Measurements from ENCODE around the gene NDUFAF3.

NDUFAF3 gene

GRCh38 chr3:48991851-48992545 is 29.9 kb upstream of the NDUFAF3 start:
- Mint-ChIP-seq H3K4me1 (ENCODE audit: low read depth) (peaks cover 37% of the 10 kb centered on the region), H3K27ac (no peak overlapping the region), H3K9me3 (no peaks in the 10 kb centered on the region), H3K36me3 (ENCODE audit: low read depth) (peaks cover 10% of the 10 kb centered on the region), H3K4me3 (peak overlapping the region; percentile 92), H3K27me3 (ENCODE audit: low read depth) (no peaks in the 10 kb centered on the region)

DNA sequence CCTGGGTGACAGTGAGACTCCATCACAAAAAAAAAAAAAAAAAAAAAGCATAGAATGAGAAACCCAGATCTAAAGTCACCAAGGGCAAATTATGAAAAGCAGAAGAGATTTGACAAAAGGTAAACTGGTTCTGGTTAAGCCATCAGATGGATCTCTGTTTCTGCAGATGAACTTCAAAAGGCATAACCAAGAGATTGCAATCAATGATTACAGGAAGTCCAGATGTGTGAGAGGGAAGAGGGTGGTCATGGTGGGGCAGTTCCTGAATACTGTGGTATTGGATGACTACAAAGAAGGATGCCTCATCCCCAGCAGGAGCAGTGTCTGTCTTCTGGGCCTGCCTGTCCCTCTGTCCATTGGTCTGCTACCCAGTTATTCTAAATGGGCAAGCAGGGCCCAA is 28.1 kb upstream of the NDUFAF3 start:
- H3K4me3 Mint-ChIP-seq, result no peak overlapping the region
- H3K9me3 Mint-ChIP-seq, result no peaks in the 10 kb centered on the region
- peaks cover 8% of the 10 kb centered on the region for H3K36me3 Mint-ChIP-seq (ENCODE audit: low read depth)
- H3K4me1 Mint-ChIP-seq (ENCODE audit: low read depth), result peaks cover 32% of the 10 kb centered on the region
- H3K27me3 Mint-ChIP-seq (ENCODE audit: low read depth), result no peaks in the 10 kb centered on the region
- H3K27ac Mint-ChIP-seq, result no peak overlapping the region

- Mint-ChIP-seq H3K4me1 (ENCODE audit: low read depth) (peaks cover 17% of the 10 kb centered on the region), H3K27me3 (ENCODE audit: low read depth) (no peaks in the 10 kb centered on the region), H3K27ac (no peak overlapping the region), H3K36me3 (ENCODE audit: low read depth) (peaks cover 6% of the 10 kb centered on the region), H3K9me3 (no peaks in the 10 kb centered on the region), H3K4me3 (no peak overlapping the region)
These were observed 25.3 kb upstream of the NDUFAF3 start for GRCh38 chr3:48996640-48997039.

GRCh38 chr3:48997102-48997635 is 24.8 kb upstream of the NDUFAF3 start:
- Mint-ChIP-seq H3K27me3 (ENCODE audit: low read depth) (no peaks in the 10 kb centered on the region), H3K9me3 (no peaks in the 10 kb centered on the region), H3K4me3 (no peak overlapping the region), H3K27ac (no peak overlapping the region), H3K4me1 (ENCODE audit: low read depth) (peaks cover 12% of the 10 kb centered on the region), H3K36me3 (ENCODE audit: low read depth) (peaks cover 2% of the 10 kb centered on the region)

GRCh38 chr3:48997714-48998637 is 23.9 kb upstream of the NDUFAF3 start:
- H3K4me1 Mint-ChIP-seq (ENCODE audit: low read depth), result peaks cover 12% of the 10 kb centered on the region
- no peaks in the 10 kb centered on the region for H3K9me3 Mint-ChIP-seq
- no peaks in the 10 kb centered on the region for H3K27me3 Mint-ChIP-seq (ENCODE audit: low read depth)
- no peak overlapping the region for H3K27ac Mint-ChIP-seq
- peaks cover 2% of the 10 kb centered on the region for H3K36me3 Mint-ChIP-seq (ENCODE audit: low read depth)
- no peak overlapping the region for H3K4me3 Mint-ChIP-seq

DNA sequence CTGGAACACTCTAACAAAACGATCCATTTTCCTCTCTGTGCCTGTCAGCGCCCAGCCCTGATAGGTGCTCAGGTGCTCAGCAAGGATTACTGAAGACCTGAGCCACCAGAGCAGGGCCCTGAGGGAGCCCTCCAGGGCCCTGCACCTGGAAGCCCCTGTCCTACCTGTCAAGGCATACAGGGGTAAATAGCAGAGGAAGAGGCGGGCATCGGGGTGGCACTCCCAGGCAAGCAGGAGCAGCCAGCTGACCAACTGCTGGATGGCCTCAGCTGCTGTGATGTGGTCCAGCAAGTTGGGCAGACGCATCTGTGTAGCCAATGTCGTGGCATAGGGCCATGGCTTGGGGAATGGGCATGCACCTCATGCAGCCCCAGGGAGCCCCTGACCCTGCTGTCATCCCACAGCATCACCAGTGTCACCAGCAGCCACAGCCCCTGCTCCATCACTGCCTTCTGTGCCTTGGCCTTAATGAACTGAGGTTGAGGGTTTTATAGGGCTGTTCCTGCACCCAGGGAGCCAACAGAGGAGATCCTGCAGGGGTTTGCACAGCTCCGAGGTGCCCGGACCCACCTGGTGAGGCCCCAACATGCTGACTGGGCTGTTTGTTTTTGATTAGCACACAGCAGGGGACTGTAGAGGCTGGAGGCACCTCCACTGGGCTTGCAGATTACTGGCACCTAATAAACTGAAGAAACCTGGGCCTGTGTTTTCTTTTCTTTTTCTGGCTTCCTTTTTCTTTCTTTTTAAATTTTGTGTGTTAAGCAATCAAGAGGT is 22.6 kb upstream of the NDUFAF3 start:
- Mint-ChIP-seq H3K36me3 (ENCODE audit: low read depth) (no peaks in the 10 kb centered on the region), H3K27ac (no peak overlapping the region), H3K4me3 (no peak overlapping the region), H3K9me3 (no peaks in the 10 kb centered on the region), H3K27me3 (ENCODE audit: low read depth) (no peaks in the 10 kb centered on the region), H3K4me1 (ENCODE audit: low read depth) (peaks cover 5% of the 10 kb centered on the region)

- Mint-ChIP-seq H3K36me3 (ENCODE audit: low read depth) (no peaks in the 10 kb centered on the region), H3K4me1 (ENCODE audit: low read depth) (peaks cover 2% of the 10 kb centered on the region), H3K27me3 (ENCODE audit: low read depth) (no peaks in the 10 kb centered on the region), H3K27ac (no peak overlapping the region), H3K4me3 (no peak overlapping the region), H3K9me3 (no peaks in the 10 kb centered on the region)
These were observed 20.8 kb upstream of the NDUFAF3 start for GRCh38 chr3:49001155-49001554.

DNA sequence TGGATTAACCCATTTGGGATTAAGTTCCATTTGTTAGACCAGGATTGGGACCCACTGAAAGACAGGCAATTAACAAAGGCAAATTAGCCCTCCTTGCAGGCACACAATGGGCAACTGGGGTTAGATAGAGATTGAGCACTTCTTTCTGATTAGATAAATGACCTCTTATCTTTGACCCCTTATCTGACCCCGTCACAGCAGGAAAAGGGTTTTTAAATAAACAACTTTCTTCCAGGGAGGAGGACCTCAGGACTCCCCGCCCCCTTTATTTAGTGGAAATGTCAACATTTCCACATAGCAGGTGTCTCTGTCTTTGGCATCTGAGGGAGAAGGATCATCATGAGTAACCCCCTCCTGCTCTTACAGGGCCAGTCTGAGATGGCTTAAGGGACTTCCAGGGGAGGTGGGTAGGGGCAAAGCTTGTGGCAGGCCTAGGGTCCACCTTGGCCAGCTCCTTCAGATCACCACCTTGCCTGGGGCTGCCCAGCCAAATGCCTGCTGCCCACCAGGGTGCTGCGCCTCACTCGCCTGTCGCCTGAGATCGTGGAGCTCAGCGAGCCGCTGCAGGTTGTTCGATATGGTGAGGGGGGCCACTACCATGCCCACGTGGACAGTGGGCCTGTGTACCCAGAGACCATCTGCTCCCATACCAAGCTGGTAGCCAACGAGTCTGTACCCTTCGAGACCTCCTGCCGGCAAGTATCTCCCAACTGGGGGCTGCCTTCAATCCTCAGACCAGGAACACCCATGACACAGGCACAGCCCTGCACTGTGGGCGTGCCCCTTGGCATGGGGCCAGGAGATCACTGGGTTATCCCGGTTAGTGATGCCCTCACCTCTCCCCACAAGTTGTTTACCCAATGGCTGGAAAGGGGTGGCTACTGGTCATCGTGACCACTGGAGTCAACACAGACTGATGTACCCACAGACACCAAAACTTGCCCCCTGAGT is 17.3 kb upstream of the NDUFAF3 start:
- H3K9me3 Mint-ChIP-seq, result no peaks in the 10 kb centered on the region
- no peak overlapping the region for H3K27ac Mint-ChIP-seq
- H3K36me3 Mint-ChIP-seq (ENCODE audit: low read depth), result peaks cover 6% of the 10 kb centered on the region
- no peaks in the 10 kb centered on the region for H3K27me3 Mint-ChIP-seq (ENCODE audit: low read depth)
- peaks cover 21% of the 10 kb centered on the region for H3K4me1 Mint-ChIP-seq (ENCODE audit: low read depth)
- H3K4me3 Mint-ChIP-seq, result no peak overlapping the region

- H3K4me3 Mint-ChIP-seq, result no peak overlapping the region
- H3K4me1 Mint-ChIP-seq (ENCODE audit: low read depth), result peaks cover 21% of the 10 kb centered on the region
- H3K9me3 Mint-ChIP-seq, result no peaks in the 10 kb centered on the region
- no peak overlapping the region for H3K27ac Mint-ChIP-seq
- H3K27me3 Mint-ChIP-seq (ENCODE audit: low read depth), result no peaks in the 10 kb centered on the region
- H3K36me3 Mint-ChIP-seq (ENCODE audit: low read depth), result peaks cover 6% of the 10 kb centered on the region
These were observed 16.6 kb upstream of the NDUFAF3 start for GRCh38 chr3:49005303-49005680.

DNA sequence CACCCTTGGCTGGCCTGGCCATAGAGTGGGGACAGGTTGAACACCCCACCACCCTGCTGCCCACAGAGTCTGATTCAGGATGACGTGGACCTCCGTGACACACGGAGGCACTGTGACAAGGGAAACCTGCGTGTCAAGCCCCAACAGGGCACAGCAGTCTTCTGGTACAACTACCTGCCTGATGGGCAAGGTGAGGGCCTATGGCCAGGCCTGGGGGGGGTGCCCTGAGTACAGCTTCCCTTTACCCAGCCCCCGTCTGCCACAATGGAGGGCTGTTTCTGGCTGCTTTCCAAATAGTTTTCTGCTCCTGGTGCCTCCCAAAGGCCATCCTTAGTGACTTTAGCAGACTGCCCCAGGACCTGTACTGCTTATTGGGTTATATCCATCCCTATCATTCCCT is 15.9 kb upstream of the NDUFAF3 start:
- no peaks in the 10 kb centered on the region for H3K27me3 Mint-ChIP-seq (ENCODE audit: low read depth)
- peak overlapping the region; percentile 99 for H3K27ac Mint-ChIP-seq
- H3K4me1 Mint-ChIP-seq (ENCODE audit: low read depth), result peaks cover 19% of the 10 kb centered on the region
- H3K36me3 Mint-ChIP-seq (ENCODE audit: low read depth), result peaks cover 6% of the 10 kb centered on the region
- no peaks in the 10 kb centered on the region for H3K9me3 Mint-ChIP-seq
- peak overlapping the region; percentile 99 for H3K4me3 Mint-ChIP-seq

DNA sequence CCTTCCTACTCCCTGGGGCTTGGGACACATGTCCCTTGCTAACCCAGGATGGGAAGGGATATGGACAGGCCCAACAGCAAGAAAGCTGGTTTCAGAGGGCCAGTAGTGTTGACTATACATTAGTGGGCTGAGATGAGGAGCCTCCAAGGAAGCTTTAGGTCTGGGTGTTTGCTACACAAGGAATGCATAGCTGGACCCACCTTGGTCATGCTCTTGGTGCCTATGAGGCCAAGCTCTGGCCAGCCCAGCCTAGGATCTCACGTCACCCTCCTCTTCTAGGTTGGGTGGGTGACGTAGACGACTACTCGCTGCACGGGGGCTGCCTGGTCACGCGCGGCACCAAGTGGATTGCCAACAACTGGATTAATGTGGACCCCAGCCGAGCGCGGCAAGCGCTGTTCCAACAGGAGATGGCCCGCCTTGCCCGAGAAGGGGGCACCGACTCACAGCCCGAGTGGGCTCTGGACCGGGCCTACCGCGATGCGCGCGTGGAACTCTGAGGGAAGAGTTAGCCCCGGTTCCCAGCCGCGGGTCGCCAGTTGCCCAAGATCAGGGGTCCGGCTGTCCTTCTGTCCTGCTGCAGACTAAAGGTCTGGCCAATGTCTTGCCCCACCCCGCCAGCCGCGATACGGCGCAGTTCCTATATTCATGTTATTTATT is 15.4 kb upstream of the NDUFAF3 start:
- Mint-ChIP-seq H3K4me1 (ENCODE audit: low read depth) (peaks cover 19% of the 10 kb centered on the region), H3K36me3 (ENCODE audit: low read depth) (peaks cover 7% of the 10 kb centered on the region), H3K4me3 (peak overlapping the region; percentile 99), H3K27me3 (ENCODE audit: low read depth) (no peaks in the 10 kb centered on the region), H3K9me3 (no peaks in the 10 kb centered on the region), H3K27ac (peak overlapping the region; percentile 99)

DNA sequence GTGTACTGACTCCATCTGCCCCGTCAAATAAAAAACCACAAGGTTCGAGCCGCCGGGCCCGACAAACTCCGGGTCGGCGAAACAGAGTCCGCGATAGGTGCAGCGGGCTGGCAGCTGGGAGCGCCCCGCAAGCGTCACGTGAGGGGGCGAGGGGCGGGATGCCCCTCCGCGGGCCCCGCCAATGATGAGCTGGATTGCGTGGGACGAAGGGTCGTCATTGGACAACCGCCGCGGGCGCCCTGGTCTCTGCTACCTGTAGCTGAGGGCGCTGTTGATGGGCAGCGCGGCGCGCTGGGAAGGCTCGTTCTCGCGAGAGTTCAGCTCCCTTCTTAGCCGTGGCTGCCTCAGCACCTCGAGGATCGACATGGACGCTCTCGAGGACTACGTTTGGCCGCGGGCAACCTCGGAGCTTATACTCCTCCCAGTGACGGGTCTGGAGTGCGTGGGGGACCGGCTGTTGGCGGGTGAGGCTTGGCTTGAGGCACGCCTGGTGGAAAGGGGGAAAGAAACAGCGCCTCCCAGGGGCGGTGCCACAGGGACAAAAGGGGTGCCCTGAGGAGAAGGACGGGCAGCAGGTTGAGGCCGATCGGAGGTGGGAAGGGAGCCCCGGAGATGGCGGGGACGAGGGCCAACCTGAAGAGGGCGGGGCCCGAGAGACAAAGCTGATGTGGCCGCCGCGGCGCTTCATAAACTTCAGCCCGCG is 14.7 kb upstream of the NDUFAF3 start, which contains the start of gene WDR6:
WDR6 (plus strand) TSS at position 324 of the 703 bp plus-strand sequence; CDS start at position 365, 41 bp downstream.
- Mint-ChIP-seq H3K4me1 (ENCODE audit: low read depth) (peaks cover 21% of the 10 kb centered on the region), H3K27ac (peak within 1 kb of the TSS; percentile 99), H3K9me3 (no peaks in the 10 kb centered on the region), H3K4me3 (peak within 1 kb of the TSS; percentile 99), H3K27me3 (ENCODE audit: low read depth) (no peaks in the 10 kb centered on the region), H3K36me3 (ENCODE audit: low read depth) (peaks cover 13% of the 10 kb centered on the region)

Data from T-helper 1 cell treated with Interleukin-12 subunit alpha and Interleukin-12 subunit beta and Interleukin-4 antibody, amounts not matched to agents 30 μg/mL and 1 μg/mL, for 36 hours (primary cell).